ENCODE data around the gene NXN. TPM values are rescaled to one million over a fixed set of nuclear protein-coding genes. Genes with fewer than 3 reads are reported as not detected.
"Not testable (repeated sequence)": the region's sequence is repeated elsewhere in the genome, so short reads cannot be mapped to it uniquely, and the experiment has no call there.

The NXN gene
- total and polyA plus RNA-seq, 7 donors: 33.4 to 92.5 (median 73.8) TPM

- DNase-seq (no peak), ATAC-seq (no peak)
- 59 to 82% (median 75%) methylated on average over 9 of the region's 9 CpGs for WGBS, 3 donors
- Histone ChIP-seq H3K36me3 (ENCODE audit: insufficient read depth in 1 of 2, low read depth in 1 of 2) (no peaks in the 10 kb centered on the region), H3K9me3 (no peaks in the 10 kb centered on the region), H3K27me3 (ENCODE audit: insufficient read depth in 3 of 3, low read length in 2 of 3) (no peaks in the 10 kb centered on the region), H3K4me3 (no peak overlapping the region), H3K4me1 (peaks cover 29% of the 10 kb centered on the region), H3K27ac (peak overlapping the region; percentile 9)
- TF ChIP-seq, protein P1, sequence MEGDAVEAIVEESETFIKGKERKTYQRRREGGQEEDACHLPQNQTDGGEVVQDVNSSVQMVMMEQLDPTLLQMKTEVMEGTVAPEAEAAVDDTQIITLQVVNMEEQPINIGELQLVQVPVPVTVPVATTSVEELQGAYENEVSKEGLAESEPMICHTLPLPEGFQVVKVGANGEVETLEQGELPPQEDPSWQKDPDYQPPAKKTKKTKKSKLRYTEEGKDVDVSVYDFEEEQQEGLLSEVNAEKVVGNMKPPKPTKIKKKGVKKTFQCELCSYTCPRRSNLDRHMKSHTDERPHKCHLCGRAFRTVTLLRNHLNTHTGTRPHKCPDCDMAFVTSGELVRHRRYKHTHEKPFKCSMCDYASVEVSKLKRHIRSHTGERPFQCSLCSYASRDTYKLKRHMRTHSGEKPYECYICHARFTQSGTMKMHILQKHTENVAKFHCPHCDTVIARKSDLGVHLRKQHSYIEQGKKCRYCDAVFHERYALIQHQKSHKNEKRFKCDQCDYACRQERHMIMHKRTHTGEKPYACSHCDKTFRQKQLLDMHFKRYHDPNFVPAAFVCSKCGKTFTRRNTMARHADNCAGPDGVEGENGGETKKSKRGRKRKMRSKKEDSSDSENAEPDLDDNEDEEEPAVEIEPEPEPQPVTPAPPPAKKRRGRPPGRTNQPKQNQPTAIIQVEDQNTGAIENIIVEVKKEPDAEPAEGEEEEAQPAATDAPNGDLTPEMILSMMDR (IDR thresholded peaks at IDR 0.05): no peak
- intact Hi-C loops (cut with DNase I): no loop called here
These were observed 107.6 kb downstream of the NXN start for GRCh38 chr17:871751-872519.

- DNase-seq (peak; percentile 71 to 90), ATAC-seq (peak; percentile 77 to 82 (median 79))
- WGBS, 3 donors: 10 to 13% (median 12%) methylated on average over 30 of the region's 30 CpGs
- Histone ChIP-seq H3K4me1 (peaks cover 36% of the 10 kb centered on the region), H3K27ac (peak overlapping the region; percentile 94), H3K36me3 (ENCODE audit: insufficient read depth in 1 of 2, low read depth in 1 of 2) (no peaks in the 10 kb centered on the region), H3K4me3 (peak overlapping the region; percentile 45), H3K27me3 (ENCODE audit: insufficient read depth in 3 of 3, low read length in 2 of 3) (no peaks in the 10 kb centered on the region), H3K9me3 (no peaks in the 10 kb centered on the region)
- intact Hi-C loops (cut with DNase I): no loop called here
- TF ChIP-seq, protein P1 (IDR thresholded peaks at IDR 0.05): no peak
These were observed 109.7 kb downstream of the NXN start for GRCh38 chr17:869567-870525.

GRCh38 chr17:869086-869485 lies 110.5 kb downstream of the NXN start:
- peak overlapping the region; percentile 45 for H3K4me3 ChIP-seq
- intact Hi-C loops (cut with DNase I): no loop called here

GRCh38 chr17:867896-868489 lies 111.6 kb downstream of the NXN start:
- intact Hi-C loops (cut with DNase I): no loop called here
- no peaks in the 10 kb centered on the region for H3K27me3 ChIP-seq (ENCODE audit: insufficient read depth in 3 of 3, low read length in 2 of 3)
- peak overlapping the region; percentile 94 for H3K27ac ChIP-seq
- no peaks in the 10 kb centered on the region for H3K9me3 ChIP-seq
- TF ChIP-seq, protein P1 (IDR thresholded peaks at IDR 0.05): no peak
- ATAC-seq (no peak), DNase-seq (no peak)
- WGBS, 3 donors: 61 to 74% (median 68%) methylated on average over 13 of the region's 13 CpGs
- peaks cover 36% of the 10 kb centered on the region for H3K4me1 ChIP-seq
- H3K4me3 ChIP-seq: no peak overlapping the region
- peaks cover 0 to 5% of the 10 kb centered on the region in 2 donors for H3K36me3 ChIP-seq (ENCODE audit: insufficient read depth in 1 of 2, low read depth in 1 of 2)

More at GRCh38 chr17:869086-869485, 110.5 kb downstream of the NXN start:
- TF ChIP-seq, protein P1 (IDR thresholded peaks at IDR 0.05): no peak
- Histone ChIP-seq H3K9me3 (no peaks in the 10 kb centered on the region), H3K27ac (peak overlapping the region; percentile 94), H3K4me1 (peaks cover 36% of the 10 kb centered on the region), H3K36me3 (ENCODE audit: insufficient read depth in 1 of 2, low read depth in 1 of 2) (no peaks in the 10 kb centered on the region), H3K27me3 (ENCODE audit: insufficient read depth in 3 of 3, low read length in 2 of 3) (no peaks in the 10 kb centered on the region)
- ATAC-seq: peak; percentile 87 to 94 (median 91)
- 12 to 28% (median 14%) methylated on average over 7 of the region's 7 CpGs for WGBS, 3 donors
- DNase-seq: peak; percentile 85 to 92

- intact Hi-C loops (cut with DNase I); H3K9me3 ChIP-seq; H3K27me3 ChIP-seq (ENCODE audit: insufficient read depth in 3 of 3, low read length in 2 of 3); DNase-seq; H3K4me3 ChIP-seq; H3K36me3 ChIP-seq (ENCODE audit: insufficient read depth in 1 of 2, low read depth in 1 of 2); ATAC-seq: not testable (repeated sequence)
- peaks cover 42% of the 10 kb centered on the region for H3K4me1 ChIP-seq
- peak overlapping the region; percentile 94 for H3K27ac ChIP-seq
- WGBS, 3 donors: 60 to 81% (median 61%) methylated on average over 7 to 8 of the region's 10 CpGs
These were observed 112.3 kb downstream of the NXN start for GRCh38 chr17:867238-867637.

All from psoas muscle (tissue), 8 donors.